HuH-7.5 (cell line): ENCODE data around the gene PYGO1.
A peak's percentile ranks its signal among the peaks of the same experiment; 100 is the strongest.
"Not testable (repeated sequence)": the region's sequence is repeated elsewhere in the genome, so short reads cannot be mapped to it uniquely, and the experiment has no call there.

Source experiments
- DNase-seq: peaks from one replicate; pipeline ENCODE4 v3.0.0; 2011; ENCODE audit warnings: low spot score

The PYGO1 gene

DNA sequence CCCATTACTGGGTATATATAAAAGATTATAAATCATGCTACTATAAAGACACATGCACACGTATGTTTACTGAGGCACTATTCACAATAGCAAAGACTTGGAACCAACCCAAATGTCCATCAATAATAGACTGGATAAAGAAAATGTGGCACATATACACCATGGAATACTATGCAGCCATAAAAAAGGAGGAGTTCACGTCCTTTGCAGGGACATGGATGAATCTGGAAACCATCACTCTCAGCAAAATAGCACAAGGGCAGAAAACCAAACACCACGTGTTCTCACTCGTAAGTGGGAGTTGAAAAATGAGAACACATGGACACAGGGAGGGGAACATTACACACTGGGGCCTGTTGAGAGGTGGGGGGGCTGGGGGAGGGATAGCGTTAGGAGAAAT lies 82.7 kb downstream of the PYGO1 start:
- not testable (repeated sequence) for DNase-seq

DNA sequence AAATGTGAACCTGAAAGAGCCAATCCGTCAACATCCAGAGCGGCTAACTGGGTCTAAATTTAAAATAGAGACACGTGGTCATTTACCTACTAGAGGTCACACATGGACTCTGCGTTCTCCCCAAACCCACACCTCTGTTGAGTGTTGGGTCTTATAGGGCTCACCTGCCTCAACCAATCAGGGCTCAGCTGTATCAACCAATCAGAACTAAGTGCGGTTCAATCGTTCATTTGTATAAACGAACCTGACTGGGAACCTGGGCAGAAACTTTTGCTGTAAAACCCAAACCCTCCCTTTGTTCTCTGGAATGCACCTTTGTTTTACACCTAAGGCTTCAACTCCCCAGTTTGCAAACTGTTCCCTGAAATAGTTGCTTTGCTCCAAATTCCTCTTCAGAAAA lies 89.0 kb downstream of the PYGO1 start:
- no peak for DNase-seq

DNA sequence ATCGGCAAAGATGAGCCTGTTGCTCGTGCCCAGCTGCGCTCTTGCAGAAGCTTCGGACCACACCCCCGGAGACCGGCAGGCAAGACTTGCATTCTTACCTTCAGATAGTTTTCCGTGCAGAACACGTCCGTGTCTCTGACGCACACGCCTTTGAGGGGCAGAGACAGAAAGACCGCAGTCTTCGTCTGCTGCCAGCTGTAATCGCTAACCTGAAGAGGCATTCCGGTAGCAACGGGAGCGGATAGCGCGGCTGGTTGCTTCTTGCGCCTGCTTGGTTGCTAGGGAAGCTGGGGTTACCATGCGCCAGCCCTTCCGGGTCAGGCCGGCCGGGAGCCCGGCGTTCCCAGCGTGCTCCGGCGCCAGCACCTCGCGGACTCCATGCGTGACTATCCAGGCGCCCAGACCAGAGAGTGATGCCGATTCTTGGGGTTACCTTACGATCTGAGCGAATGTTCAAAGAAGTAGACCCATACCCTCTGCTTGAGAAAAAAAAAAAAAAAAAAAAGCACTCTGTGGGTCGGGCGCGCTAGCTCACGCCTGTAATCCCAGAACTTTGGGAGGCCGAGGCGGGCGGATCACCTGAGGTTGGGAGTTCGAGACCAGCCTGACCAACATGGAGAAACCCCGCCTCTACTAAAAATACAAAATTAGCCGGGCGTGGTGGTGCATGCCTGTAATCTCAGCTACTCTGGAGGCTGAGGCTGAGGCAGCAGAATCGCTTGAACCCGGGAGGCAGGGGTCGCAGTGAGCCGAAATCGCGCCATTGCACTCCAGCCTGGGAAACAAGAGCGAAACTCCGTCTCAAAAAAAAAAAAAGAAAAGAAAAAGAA lies 89.8 kb downstream of the PYGO1 start:
- peak; percentile 63 for DNase-seq

- no peak for DNase-seq
Measured at GRCh38 chr15:55496716-55497115, 91.4 kb downstream of the PYGO1 start.

GRCh38 chr15:55494931-55495330 lies 93.2 kb downstream of the PYGO1 start:
- no peak for DNase-seq

- DNase-seq: not testable (repeated sequence)
Measured at GRCh38 chr15:55488952-55489600, 99.1 kb downstream of the PYGO1 start.
